NAMALWA (cell line): ENCODE results near the gene CDC37L1.
"Not testable (repeated sequence)": the region's sequence is repeated elsewhere in the genome, so short reads cannot be mapped to it uniquely, and the experiment has no call there.

Experiments
- DNase-seq: peaks from one replicate; pipeline ENCODE4 v3.0.0-alpha.2; 2015; ENCODE audit warnings: low spot score

Gene CDC37L1

GRCh38 chr9:4754530-4754929 is 75.2 kb downstream of the CDC37L1 start:
- DNase-seq = not testable (repeated sequence)

- DNase-seq = no peak
Measured at GRCh38 chr9:4755026-4755609, 75.7 kb downstream of the CDC37L1 start.

DNA sequence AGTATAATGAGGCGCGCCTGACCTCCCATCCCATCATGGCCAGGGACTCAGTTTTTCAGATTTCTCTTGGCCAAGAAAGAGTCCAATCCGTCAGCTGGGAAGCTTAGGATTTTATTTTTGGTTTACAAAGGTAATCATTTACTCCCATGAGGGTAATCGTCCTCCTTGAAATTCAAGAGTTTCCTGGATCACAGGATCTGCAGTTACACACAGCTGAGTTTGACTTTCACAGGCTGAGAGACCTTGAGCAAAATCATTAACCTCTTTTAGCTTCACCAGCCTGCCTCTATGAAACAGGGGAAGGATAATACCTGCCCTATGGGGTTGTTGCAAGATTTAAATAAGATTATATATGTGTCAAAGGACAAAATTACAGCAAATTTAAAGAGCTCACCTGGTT is 77.1 kb downstream of the CDC37L1 start:
- DNase-seq = no peak
